Calu3 (cell line): Measurements from ENCODE around the gene NMUR1. TPM values are rescaled to one million over a fixed set of nuclear protein-coding genes. Genes with fewer than 3 reads are reported as not detected.

Experiments
- BruUV-seq: library from RNA; stranded (reverse); fragments of 400-500 nt; replicated peaks from 2 replicates; lab custom pipeline; 2021; lab: Mats Ljungman, UMichigan
- CTCF ChIA-PET: fragments of 300-600 bp; sonication (Branson Sonifier 250); formaldehyde crosslinking; loops from one replicate; lab custom pipeline; 2022; ENCODE audit warnings: antibody characterized with exemption; lab: Charles Lee
- DNase-seq: peaks from one replicate; pipeline ENCODE4 v3.0.0; 2022
- H3K27ac Mint-ChIP-seq: one replicate; pipeline ENCODE4 v1.8.0; 2022; ENCODE audit warnings: mixed read lengths; ENCODE audit not compliant: unreplicated experiment
- H3K27me3 Mint-ChIP-seq: one replicate; pipeline ENCODE4 v1.8.0; 2022; ENCODE audit warnings: mixed read lengths; ENCODE audit not compliant: unreplicated experiment
- H3K36me3 Mint-ChIP-seq: one replicate; pipeline ENCODE4 v1.8.0; 2022; ENCODE audit warnings: mild to moderate bottlenecking, moderate library complexity, mixed read lengths; ENCODE audit not compliant: insufficient read depth, unreplicated experiment
- H3K4me1 Mint-ChIP-seq: one replicate; pipeline ENCODE4 v1.8.0; 2022; ENCODE audit warnings: mild to moderate bottlenecking, low read depth, mixed read lengths; ENCODE audit not compliant: unreplicated experiment
- H3K4me3 Mint-ChIP-seq: one replicate; pipeline ENCODE4 v1.8.0; 2022; ENCODE audit warnings: mild to moderate bottlenecking, low read depth, moderate library complexity, mixed read lengths; ENCODE audit not compliant: unreplicated experiment
- H3K9me3 Mint-ChIP-seq: one replicate; pipeline ENCODE4 v1.8.0; 2022; ENCODE audit warnings: low read depth, mixed read lengths; ENCODE audit not compliant: unreplicated experiment
- intact Hi-C: fragments of 100-400 bp; cut with micrococcal nuclease; formaldehyde crosslinking; loops from one replicate; pipeline ENCODE4 v1.10.0; 2022; ENCODE audit not compliant: unreplicated experiment
- total RNA-seq: library from RNA; stranded (reverse); gene quantifications from 2 replicates; pipeline ENCODE4 v1.2.3, GENCODE V29; 2022
- TF ChIP-seq, protein P1 (sequence below): fragments of 200-600 bp; IDR thresholded peaks from one replicate; pipeline ENCODE4 v1.8.0; 2022; ENCODE audit warnings: antibody characterized with exemption; ENCODE audit not compliant: unreplicated experiment

NMUR1 gene
- total RNA-seq, 1 experiment from 2014 or later: not detected

DNA sequence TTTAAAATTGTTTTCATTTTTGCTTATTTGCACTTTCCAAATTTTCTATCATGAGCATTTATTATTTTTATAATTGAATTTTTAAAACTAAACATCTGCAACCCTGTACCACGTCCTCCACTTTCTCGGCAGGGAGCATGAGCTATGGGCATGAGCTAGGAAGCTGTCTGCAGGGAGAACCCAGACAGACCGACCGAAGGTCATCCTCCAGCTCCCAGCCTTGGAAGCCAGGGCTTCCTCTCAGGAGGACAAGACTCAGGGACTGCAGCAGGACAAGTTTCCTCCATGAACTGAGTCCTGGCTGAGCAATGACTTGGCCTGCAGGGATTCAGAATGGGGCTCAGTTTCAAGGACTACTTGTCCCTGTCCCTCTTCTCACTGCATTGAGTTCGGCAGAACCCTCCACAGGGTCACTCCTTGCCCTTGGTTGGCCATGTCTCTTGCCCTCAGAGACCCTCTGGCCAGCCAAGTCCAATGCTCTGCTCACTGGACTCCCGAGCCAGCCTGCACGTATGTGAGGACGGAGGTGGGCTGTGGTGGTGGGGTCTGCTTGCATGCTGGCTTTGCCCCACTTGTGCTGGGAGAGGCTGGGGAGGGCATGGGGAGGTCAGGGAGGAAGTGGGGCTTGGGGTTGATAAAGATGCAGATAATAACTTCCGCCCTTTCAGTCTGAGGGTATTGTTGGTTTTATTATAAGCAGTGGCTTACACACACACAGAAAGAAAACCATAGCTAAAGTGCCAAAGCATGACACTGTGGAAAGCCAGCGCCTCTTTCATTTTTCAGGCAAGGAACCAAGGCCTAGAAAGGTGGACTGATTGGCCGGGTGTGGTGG, 6.6 kb downstream of the NMUR1 start:
- TF ChIP-seq, protein P1, sequence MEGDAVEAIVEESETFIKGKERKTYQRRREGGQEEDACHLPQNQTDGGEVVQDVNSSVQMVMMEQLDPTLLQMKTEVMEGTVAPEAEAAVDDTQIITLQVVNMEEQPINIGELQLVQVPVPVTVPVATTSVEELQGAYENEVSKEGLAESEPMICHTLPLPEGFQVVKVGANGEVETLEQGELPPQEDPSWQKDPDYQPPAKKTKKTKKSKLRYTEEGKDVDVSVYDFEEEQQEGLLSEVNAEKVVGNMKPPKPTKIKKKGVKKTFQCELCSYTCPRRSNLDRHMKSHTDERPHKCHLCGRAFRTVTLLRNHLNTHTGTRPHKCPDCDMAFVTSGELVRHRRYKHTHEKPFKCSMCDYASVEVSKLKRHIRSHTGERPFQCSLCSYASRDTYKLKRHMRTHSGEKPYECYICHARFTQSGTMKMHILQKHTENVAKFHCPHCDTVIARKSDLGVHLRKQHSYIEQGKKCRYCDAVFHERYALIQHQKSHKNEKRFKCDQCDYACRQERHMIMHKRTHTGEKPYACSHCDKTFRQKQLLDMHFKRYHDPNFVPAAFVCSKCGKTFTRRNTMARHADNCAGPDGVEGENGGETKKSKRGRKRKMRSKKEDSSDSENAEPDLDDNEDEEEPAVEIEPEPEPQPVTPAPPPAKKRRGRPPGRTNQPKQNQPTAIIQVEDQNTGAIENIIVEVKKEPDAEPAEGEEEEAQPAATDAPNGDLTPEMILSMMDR: no peak
- peaks cover 50% of the 10 kb centered on the region for H3K27me3 Mint-ChIP-seq
- no peak overlapping the region for H3K27ac Mint-ChIP-seq
- DNase-seq: no peak
- H3K4me1 Mint-ChIP-seq: peaks cover 8% of the 10 kb centered on the region
- no TSS peak for BruUV-seq
- intact Hi-C loops: no loop called here
- H3K36me3 Mint-ChIP-seq: no peaks in the 10 kb centered on the region
- H3K4me3 Mint-ChIP-seq: no peak overlapping the region
- no peaks in the 10 kb centered on the region for H3K9me3 Mint-ChIP-seq
- CTCF ChIA-PET: interaction anchor here (1.1 kb wide), 1 partner anchor 10 kb away, joined by 3 read pairs; no protein-coding TSS in a partner anchor

DNA sequence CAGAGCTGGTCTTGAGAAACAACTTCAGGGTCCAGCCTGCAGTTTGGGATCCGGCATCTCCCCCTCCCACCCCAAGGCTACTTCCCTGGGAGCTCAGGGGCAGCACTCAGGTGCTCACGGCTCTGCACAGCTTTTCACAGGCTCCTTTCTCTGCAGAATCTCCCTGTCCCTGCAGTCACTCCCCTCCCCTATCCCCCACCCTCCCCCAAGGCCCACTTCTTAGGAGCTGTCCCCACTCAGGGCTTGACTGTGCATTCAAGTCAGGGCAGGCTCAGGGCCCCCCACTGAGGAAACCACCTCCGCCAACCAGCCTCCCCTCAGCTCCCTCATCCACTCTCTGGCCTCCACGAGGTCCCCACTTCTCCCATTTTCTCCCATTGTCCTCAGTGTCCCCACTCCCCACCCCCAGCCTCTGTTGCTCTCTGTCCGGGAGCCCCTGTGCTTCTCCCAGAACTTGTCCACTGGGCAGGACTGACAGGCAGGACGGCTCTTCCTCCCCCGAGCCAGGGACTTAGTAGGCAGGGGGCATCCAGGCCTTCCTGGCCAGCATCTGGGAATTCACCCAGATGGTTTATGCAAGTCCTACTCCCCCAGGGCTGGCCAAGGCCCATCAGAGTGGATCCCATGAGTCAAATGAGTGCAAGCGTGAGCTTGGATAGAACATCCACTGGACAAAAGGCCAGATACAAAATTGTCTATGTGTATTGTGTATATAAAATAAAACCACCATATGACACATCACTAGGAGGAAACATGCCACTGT, 7.6 kb downstream of the NMUR1 start:
- CTCF ChIA-PET: interaction anchor here (1.2 kb wide), 1 partner anchor 8 kb away, joined by 3 read pairs; no protein-coding TSS in a partner anchor
- intact Hi-C loops: no loop called here
- no peaks in the 10 kb centered on the region for H3K36me3 Mint-ChIP-seq
- no peak overlapping the region for H3K27ac Mint-ChIP-seq
- H3K9me3 Mint-ChIP-seq: no peaks in the 10 kb centered on the region
- H3K4me1 Mint-ChIP-seq: peaks cover 8% of the 10 kb centered on the region
- DNase-seq: no peak
- BruUV-seq: no TSS peak
- H3K4me3 Mint-ChIP-seq: no peak overlapping the region
- H3K27me3 Mint-ChIP-seq: peaks cover 40% of the 10 kb centered on the region
- TF ChIP-seq, protein P1: no peak

DNA sequence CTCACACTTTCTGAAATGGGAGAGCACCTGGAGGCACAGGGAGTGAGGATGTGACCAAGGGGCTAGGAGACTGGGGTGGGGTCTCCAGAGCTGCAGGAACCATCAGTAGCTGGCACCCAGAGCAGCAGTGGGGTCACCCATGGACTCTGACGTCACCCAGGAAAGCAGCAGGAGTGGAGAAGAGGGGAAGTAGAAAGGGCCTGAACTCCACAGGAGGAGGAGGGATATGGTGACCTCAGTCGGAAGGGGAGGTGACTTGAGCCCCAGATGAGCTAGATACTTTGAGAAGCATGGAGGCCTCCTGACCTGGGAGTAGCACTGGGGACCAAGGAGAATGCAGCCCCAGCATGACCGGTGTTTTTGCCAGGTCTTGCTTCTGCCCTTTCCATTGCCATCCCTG, 8.8 kb downstream of the NMUR1 start:
- Mint-ChIP-seq H3K27me3 (peaks cover 33% of the 10 kb centered on the region), H3K9me3 (no peaks in the 10 kb centered on the region), H3K36me3 (no peaks in the 10 kb centered on the region), H3K4me1 (peaks cover 8% of the 10 kb centered on the region), H3K4me3 (no peak overlapping the region), H3K27ac (no peak overlapping the region)
- no peak for DNase-seq
- CTCF ChIA-PET: interaction anchor here (1.2 kb wide), 1 partner anchor 9 kb away, joined by 3 read pairs; no protein-coding TSS in a partner anchor
- intact Hi-C loops: no loop called here
- TF ChIP-seq, protein P1: no peak
- BruUV-seq: no TSS peak

DNA sequence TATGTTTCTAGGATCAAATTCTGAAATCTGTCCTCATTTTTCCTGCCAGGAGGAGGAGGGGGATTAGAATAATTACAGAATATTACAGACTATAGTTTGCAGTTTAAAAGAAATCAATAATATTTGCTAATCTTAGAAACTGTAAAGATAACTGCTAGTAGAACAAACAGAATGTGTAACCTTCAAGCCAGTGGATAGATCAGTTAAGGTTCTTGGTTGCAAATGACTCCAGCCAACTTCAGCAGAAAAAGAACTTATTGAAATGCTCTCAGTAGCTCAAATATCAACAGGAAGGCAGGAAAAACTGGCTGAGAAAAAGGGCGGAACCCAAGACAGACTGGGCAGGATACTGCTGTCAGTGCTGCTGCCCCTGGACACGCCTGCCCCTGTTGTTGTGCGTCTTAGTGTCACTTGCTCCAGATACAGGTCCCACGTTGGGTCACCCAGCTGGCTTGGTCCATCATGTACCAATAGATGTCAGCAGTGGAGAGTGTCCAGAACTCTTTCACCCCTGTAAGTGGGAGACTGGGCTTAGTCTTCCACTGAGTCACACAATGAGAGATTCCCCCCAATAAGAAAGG, 10.2 kb downstream of the NMUR1 start:
- Mint-ChIP-seq H3K27me3 (peaks cover 33% of the 10 kb centered on the region), H3K4me3 (no peak overlapping the region), H3K27ac (no peak overlapping the region), H3K4me1 (peaks cover 9% of the 10 kb centered on the region), H3K9me3 (no peaks in the 10 kb centered on the region), H3K36me3 (peaks cover under 1% of the 10 kb centered on the region)
- no peak for DNase-seq
- CTCF ChIA-PET: interaction anchor here (0.6 kb wide), 1 partner anchor 78 kb away, joined by 3 read pairs; no protein-coding TSS in a partner anchor
- BruUV-seq: no TSS peak
- TF ChIP-seq, protein P1: no peak
- intact Hi-C loops: no loop called here
